ENCODE results near the gene CDHR5.

The CDHR5 gene

GRCh38 chr11:592501-592900 is 32.3 kb downstream of the CDHR5 start:
- H3K36me3 ChIP-seq (ENCODE audit: control insufficient read depth, insufficient read depth, low read length): peaks cover 39% of the 10 kb centered on the region
- H4K8ac ChIP-seq (ENCODE audit: low read depth, low read length): no peak overlapping the region
- peaks cover 11% of the 10 kb centered on the region for H3K79me1 ChIP-seq (ENCODE audit: low read length)
- no peak overlapping the region for H3K23ac ChIP-seq (ENCODE audit: low read length)
- no peak overlapping the region for H3K56ac ChIP-seq (ENCODE audit: low read length)
- no peak overlapping the region for H2BK15ac ChIP-seq (replicated peaks; ENCODE audit: low read depth)
- H3K27me3 ChIP-seq (ENCODE audit: insufficient read depth, low read length, poor library complexity): no peaks in the 10 kb centered on the region
- H2BK5ac ChIP-seq (ENCODE audit: low read length): no peak overlapping the region
- H3K9ac ChIP-seq (ENCODE audit: low read length): no peak overlapping the region
- H3K79me2 ChIP-seq (ENCODE audit: control insufficient read depth, insufficient read depth, low read length): no peaks in the 10 kb centered on the region
- no peak overlapping the region for H3K4me3 ChIP-seq (ENCODE audit: low read length)
- H2BK120ac ChIP-seq (ENCODE audit: low read depth, low read length): no peak overlapping the region
- H4K5ac ChIP-seq (ENCODE audit: low read length): no peak overlapping the region
- no peak overlapping the region for H3K18ac ChIP-seq (ENCODE audit: low read length)
- H2AK5ac ChIP-seq (ENCODE audit: low read length): no peak overlapping the region
- no peak overlapping the region for H3K4ac ChIP-seq (ENCODE audit: low read depth, low read length)
- no CpG with 5 or more reads among the region's 22 CpGs for WGBS (ENCODE audit: extremely low coverage, insufficient coverage, low lambda C conversion rate)
- H3K4me1 ChIP-seq (ENCODE audit: control insufficient read depth, low read depth, low read length): no peaks in the 10 kb centered on the region
- no peak for DNase-seq
- no peak overlapping the region for H3K27ac ChIP-seq (ENCODE audit: low read depth, low read length)
- no peak overlapping the region for H3K4me2 ChIP-seq (ENCODE audit: low read length)

- H4K8ac ChIP-seq (ENCODE audit: low read depth, low read length): no peak overlapping the region
- WGBS (ENCODE audit: extremely low coverage, insufficient coverage, low lambda C conversion rate): no CpG with 5 or more reads among the region's 11 CpGs
- H2BK5ac ChIP-seq (ENCODE audit: low read length): no peak overlapping the region
- H3K56ac ChIP-seq (ENCODE audit: low read length): no peak overlapping the region
- H4K5ac ChIP-seq (ENCODE audit: low read length): no peak overlapping the region
- peaks cover 38% of the 10 kb centered on the region for H3K36me3 ChIP-seq (ENCODE audit: control insufficient read depth, insufficient read depth, low read length)
- no peaks in the 10 kb centered on the region for H3K79me2 ChIP-seq (ENCODE audit: control insufficient read depth, insufficient read depth, low read length)
- no peak overlapping the region for H2BK120ac ChIP-seq (ENCODE audit: low read depth, low read length)
- H3K4me1 ChIP-seq (ENCODE audit: control insufficient read depth, low read depth, low read length): no peaks in the 10 kb centered on the region
- H3K4me3 ChIP-seq (ENCODE audit: low read length): no peak overlapping the region
- no peak overlapping the region for H3K27ac ChIP-seq (ENCODE audit: low read depth, low read length)
- no peaks in the 10 kb centered on the region for H3K27me3 ChIP-seq (ENCODE audit: insufficient read depth, low read length, poor library complexity)
- no peak overlapping the region for H2AK5ac ChIP-seq (ENCODE audit: low read length)
- H3K4me2 ChIP-seq (ENCODE audit: low read length): no peak overlapping the region
- no peak overlapping the region for H3K23ac ChIP-seq (ENCODE audit: low read length)
- H3K4ac ChIP-seq (ENCODE audit: low read depth, low read length): no peak overlapping the region
- no peak overlapping the region for H2BK15ac ChIP-seq (replicated peaks; ENCODE audit: low read depth)
- no peak overlapping the region for H3K18ac ChIP-seq (ENCODE audit: low read length)
- no peak overlapping the region for H3K9ac ChIP-seq (ENCODE audit: low read length)
- H3K79me1 ChIP-seq (ENCODE audit: low read length): peaks cover 12% of the 10 kb centered on the region
- no peak for DNase-seq
Observed at GRCh38 chr11:590997-591396, 33.8 kb downstream of the CDHR5 start.

GRCh38 chr11:589798-590197 is 35.0 kb downstream of the CDHR5 start:
- Histone ChIP-seq H2BK5ac (ENCODE audit: low read length) (no peak overlapping the region), H3K27ac (ENCODE audit: low read depth, low read length) (no peak overlapping the region), H3K79me1 (ENCODE audit: low read length) (peaks cover 10% of the 10 kb centered on the region), H3K79me2 (ENCODE audit: control insufficient read depth, insufficient read depth, low read length) (no peaks in the 10 kb centered on the region), H3K4me1 (ENCODE audit: control insufficient read depth, low read depth, low read length) (no peaks in the 10 kb centered on the region), H3K27me3 (ENCODE audit: insufficient read depth, low read length, poor library complexity) (no peaks in the 10 kb centered on the region), H3K23ac (ENCODE audit: low read length) (no peak overlapping the region), H3K18ac (ENCODE audit: low read length) (no peak overlapping the region), H3K56ac (ENCODE audit: low read length) (no peak overlapping the region), H4K8ac (ENCODE audit: low read depth, low read length) (no peak overlapping the region), H2BK120ac (ENCODE audit: low read depth, low read length) (no peak overlapping the region), H3K9ac (ENCODE audit: low read length) (no peak overlapping the region), H2AK5ac (ENCODE audit: low read length) (no peak overlapping the region), H3K4me3 (ENCODE audit: low read length) (no peak overlapping the region), H3K4me2 (ENCODE audit: low read length) (no peak overlapping the region), H3K36me3 (ENCODE audit: control insufficient read depth, insufficient read depth, low read length) (peaks cover 36% of the 10 kb centered on the region), H4K5ac (ENCODE audit: low read length) (no peak overlapping the region), H2BK15ac (replicated peaks; ENCODE audit: low read depth) (no peak overlapping the region), H3K4ac (ENCODE audit: low read depth, low read length) (no peak overlapping the region)
- DNase-seq: no peak
- WGBS (ENCODE audit: extremely low coverage, insufficient coverage, low lambda C conversion rate): no CpG with 5 or more reads among the region's 26 CpGs

DNA sequence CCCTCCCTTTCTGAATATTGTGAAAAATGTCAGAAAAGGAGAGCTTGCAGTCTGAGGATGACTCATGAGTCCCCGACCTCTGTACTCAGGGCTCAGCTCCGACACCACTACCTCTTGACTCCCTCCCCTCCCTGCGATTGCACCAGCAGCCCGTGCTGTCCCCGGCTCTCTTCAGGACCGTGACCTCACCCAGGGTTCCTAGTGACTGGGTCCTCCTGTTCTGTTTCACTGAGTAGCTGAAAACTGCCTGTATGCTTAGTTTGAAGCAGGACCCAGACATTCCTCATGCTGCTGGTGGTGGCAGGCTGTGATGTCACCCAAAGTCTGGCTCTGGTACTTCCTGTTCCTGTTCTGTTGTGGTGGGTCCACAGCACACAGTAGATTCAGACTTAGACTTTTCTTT is 36.8 kb downstream of the CDHR5 start:
- Histone ChIP-seq H4K8ac (ENCODE audit: low read depth, low read length) (no peak overlapping the region), H3K27ac (ENCODE audit: low read depth, low read length) (no peak overlapping the region), H2BK15ac (replicated peaks; ENCODE audit: low read depth) (no peak overlapping the region), H3K56ac (ENCODE audit: low read length) (no peak overlapping the region), H3K36me3 (ENCODE audit: control insufficient read depth, insufficient read depth, low read length) (peaks cover 30% of the 10 kb centered on the region), H2BK120ac (ENCODE audit: low read depth, low read length) (no peak overlapping the region), H3K27me3 (ENCODE audit: insufficient read depth, low read length, poor library complexity) (no peaks in the 10 kb centered on the region), H3K79me1 (ENCODE audit: low read length) (peaks cover 12% of the 10 kb centered on the region), H2BK5ac (ENCODE audit: low read length) (no peak overlapping the region), H4K5ac (ENCODE audit: low read length) (no peak overlapping the region), H3K4ac (ENCODE audit: low read depth, low read length) (no peak overlapping the region), H2AK5ac (ENCODE audit: low read length) (no peak overlapping the region), H3K79me2 (ENCODE audit: control insufficient read depth, insufficient read depth, low read length) (no peaks in the 10 kb centered on the region), H3K4me3 (ENCODE audit: low read length) (no peak overlapping the region), H3K4me1 (ENCODE audit: control insufficient read depth, low read depth, low read length) (no peaks in the 10 kb centered on the region), H3K4me2 (ENCODE audit: low read length) (no peak overlapping the region), H3K23ac (ENCODE audit: low read length) (no peak overlapping the region), H3K18ac (ENCODE audit: low read length) (no peak overlapping the region), H3K9ac (ENCODE audit: low read length) (no peak overlapping the region)
- no CpG with 5 or more reads among the region's 6 CpGs for WGBS (ENCODE audit: extremely low coverage, insufficient coverage, low lambda C conversion rate)
- peak; percentile 43 for DNase-seq

DNA sequence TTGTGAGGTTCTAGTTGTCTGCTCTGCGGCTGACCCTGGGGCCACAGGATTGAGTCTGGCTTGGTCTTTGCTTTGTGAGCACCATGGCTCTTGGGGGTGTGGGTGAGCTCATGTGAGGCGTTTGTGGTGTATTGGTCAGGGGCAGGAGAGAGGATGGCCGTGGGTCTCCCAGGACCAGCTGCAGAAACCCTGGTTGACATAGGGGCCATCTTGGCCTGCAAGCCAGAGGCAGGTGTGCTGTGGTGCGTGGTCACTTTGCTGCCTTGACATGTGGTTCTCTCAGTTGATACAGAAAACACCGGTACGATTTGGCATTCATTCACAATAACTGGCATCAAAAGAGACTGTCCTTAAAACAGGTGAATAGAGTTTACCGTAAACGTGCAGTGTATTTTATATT is 37.2 kb downstream of the CDHR5 start:
- H4K8ac ChIP-seq (ENCODE audit: low read depth, low read length): no peak overlapping the region
- H3K9ac ChIP-seq (ENCODE audit: low read length): no peak overlapping the region
- no peak overlapping the region for H2AK5ac ChIP-seq (ENCODE audit: low read length)
- H3K27ac ChIP-seq (ENCODE audit: low read depth, low read length): no peak overlapping the region
- no peaks in the 10 kb centered on the region for H3K79me2 ChIP-seq (ENCODE audit: control insufficient read depth, insufficient read depth, low read length)
- no peak overlapping the region for H3K4ac ChIP-seq (ENCODE audit: low read depth, low read length)
- H2BK120ac ChIP-seq (ENCODE audit: low read depth, low read length): no peak overlapping the region
- no peak overlapping the region for H2BK5ac ChIP-seq (ENCODE audit: low read length)
- no peak overlapping the region for H3K4me2 ChIP-seq (ENCODE audit: low read length)
- no peak overlapping the region for H3K23ac ChIP-seq (ENCODE audit: low read length)
- no peak for DNase-seq
- no peak overlapping the region for H3K4me3 ChIP-seq (ENCODE audit: low read length)
- H3K27me3 ChIP-seq (ENCODE audit: insufficient read depth, low read length, poor library complexity): no peaks in the 10 kb centered on the region
- no peak overlapping the region for H3K18ac ChIP-seq (ENCODE audit: low read length)
- H3K4me1 ChIP-seq (ENCODE audit: control insufficient read depth, low read depth, low read length): no peaks in the 10 kb centered on the region
- peaks cover 29% of the 10 kb centered on the region for H3K36me3 ChIP-seq (ENCODE audit: control insufficient read depth, insufficient read depth, low read length)
- no peak overlapping the region for H2BK15ac ChIP-seq (replicated peaks; ENCODE audit: low read depth)
- H3K79me1 ChIP-seq (ENCODE audit: low read length): peaks cover 12% of the 10 kb centered on the region
- no peak overlapping the region for H3K56ac ChIP-seq (ENCODE audit: low read length)
- no CpG with 5 or more reads among the region's 8 CpGs for WGBS (ENCODE audit: extremely low coverage, insufficient coverage, low lambda C conversion rate)
- H4K5ac ChIP-seq (ENCODE audit: low read length): no peak overlapping the region

Measured in mesendoderm (in vitro differentiated cells).